CD14-positive monocyte (primary cell): Measurements from ENCODE around the gene FGD2. TPM values are rescaled to one million over a fixed set of nuclear protein-coding genes. Genes with fewer than 3 reads are reported as not detected.

Experiments used
- DNase-seq, 3 donors: peaks; one replicate each; pipeline ENCODE4 v3.0.0-alpha.2; 2011 to 2022
- H2AFZ ChIP-seq: 2 replicates; pipeline ENCODE4 v1.6.0; 2012; ENCODE audit warnings: mild to moderate bottlenecking, low read depth, low read length, inconsistent platforms; ENCODE audit not compliant: insufficient read depth, poor library complexity, severe bottlenecking
- H3K27ac ChIP-seq, 2 donors: 1 replicate in 1 of 2; 2 replicates in 1 of 2; pipeline ENCODE4 v1.5.1; 2012 to 2013; ENCODE audit warnings: low read length in 2 of 2, control low read depth in 1 of 2, inconsistent platforms in 1 of 2, low read depth in 1 of 2, mild to moderate bottlenecking in 1 of 2
- H3K27me3 ChIP-seq, 2 donors: one replicate each; pipeline versions ENCODE4 v1.6.0 to v1.6.1; 2011 to 2013; ENCODE audit warnings: low read length in 2 of 2; ENCODE audit not compliant: control insufficient read depth in 2 of 2, insufficient read depth in 2 of 2
- H3K36me3 ChIP-seq, 2 donors: replicated peaks in 1 of 2; 1 replicate in 1 of 2; 2 replicates in 1 of 2; pipeline versions ENCODE4 v1.5.1 to v1.6.1; 2012 to 2013; ENCODE audit warnings: low read length in 2 of 2, control low read depth in 1 of 2, inconsistent platforms in 1 of 2, mild to moderate bottlenecking in 1 of 2; ENCODE audit not compliant: insufficient read depth in 2 of 2, control insufficient read depth in 1 of 2
- H3K4me1 ChIP-seq, 2 donors: 1 replicate in 1 of 2; 2 replicates in 1 of 2; pipeline versions ENCODE4 v1.5.1 to v1.6.1; 2012 to 2013; ENCODE audit warnings: low read length in 2 of 2, control low read depth in 1 of 2, inconsistent platforms in 1 of 2, mild to moderate bottlenecking in 1 of 2, moderate library complexity in 1 of 2; ENCODE audit not compliant: insufficient read depth in 2 of 2, control insufficient read depth in 1 of 2
- H3K4me2 ChIP-seq: replicated peaks from 2 replicates; pipeline ENCODE3; 2012; ENCODE audit warnings: low read length, moderate library complexity, mild to moderate bottlenecking; ENCODE audit not compliant: poor library complexity, severe bottlenecking; ENCODE audit errors: extremely low read depth
- H3K4me3 ChIP-seq, 3 experiments: fragments of 200-600 bp in 1 of 3; sonication (generic) in 1 of 3; replicated peaks in 1 of 3; 1 replicate in 2 of 3; 2 replicates in 1 of 3; pipeline ENCODE4 v1.5.1; 2011 to 2013; ENCODE audit warnings: low read length in 3 of 3, mild to moderate bottlenecking in 3 of 3, control low read depth in 2 of 3, low read depth in 2 of 3, inconsistent platforms in 1 of 3, moderate library complexity in 1 of 3
- H3K79me2 ChIP-seq: 2 replicates; pipeline ENCODE4 v1.6.0; 2012; ENCODE audit warnings: mild to moderate bottlenecking, control low read depth, inconsistent platforms, low read length, moderate library complexity; ENCODE audit not compliant: insufficient read depth
- H3K9ac ChIP-seq: 2 replicates; pipeline ENCODE4 v1.6.0; 2017; ENCODE audit warnings: low read length, mild to moderate bottlenecking; ENCODE audit not compliant: insufficient read depth, poor library complexity, severe bottlenecking
- H3K9me3 ChIP-seq, 2 donors: replicated peaks in 1 of 2; 1 replicate in 1 of 2; 2 replicates in 1 of 2; pipeline versions ENCODE4 v1.5.1 to v1.6.1; 2012 to 2013; ENCODE audit warnings: low read length in 2 of 2, control low read depth in 1 of 2; ENCODE audit not compliant: control insufficient read depth in 1 of 2, insufficient read depth in 1 of 2
- H4K20me1 ChIP-seq: 2 replicates; pipeline ENCODE4 v1.6.0; 2012; ENCODE audit warnings: mild to moderate bottlenecking, low read length, control low read depth, moderate library complexity; ENCODE audit not compliant: insufficient read depth
- H3K27ac Mint-ChIP-seq, 7 donors: one replicate each; pipeline ENCODE4 v1.8.0; 2020; ENCODE audit warnings: mild to moderate bottlenecking in 7 of 7, mixed read lengths in 7 of 7, moderate library complexity in 6 of 7, inconsistent platforms in 2 of 7
- H3K27me3 Mint-ChIP-seq, 3 donors: one replicate each; pipeline ENCODE4 v1.8.0; 2021 to 2022; ENCODE audit warnings: low read depth in 3 of 3, mild to moderate bottlenecking in 3 of 3, mixed read lengths in 3 of 3, moderate library complexity in 3 of 3, inconsistent platforms in 1 of 3
- H3K36me3 Mint-ChIP-seq, 2 donors: one replicate each; pipeline ENCODE4 v1.8.0; 2020; ENCODE audit warnings: mixed read lengths in 2 of 2, inconsistent platforms in 1 of 2, mild to moderate bottlenecking in 1 of 2
- H3K4me1 Mint-ChIP-seq: one replicate; pipeline ENCODE4 v1.8.0; 2020; ENCODE audit warnings: mild to moderate bottlenecking, mixed read lengths
- H3K4me3 Mint-ChIP-seq, 2 donors: one replicate each; pipeline ENCODE4 v1.8.0; 2020; ENCODE audit warnings: mild to moderate bottlenecking in 2 of 2, mixed read lengths in 2 of 2, moderate library complexity in 1 of 2
- H3K9me3 Mint-ChIP-seq, 7 donors: one replicate each; pipeline ENCODE4 v1.8.0; 2020 to 2022; ENCODE audit warnings: mixed read lengths in 7 of 7, mild to moderate bottlenecking in 6 of 7, moderate library complexity in 6 of 7, inconsistent platforms in 2 of 7
- WGBS: methylation state at CpG from one replicate; pipeline ENCODE4 v1.1.5; 2013; ENCODE audit warnings: missing lambda C conversion rate; ENCODE audit not compliant: insufficient coverage; 5-methylcytosine and 5-hydroxymethylcytosine counted together
- intact Hi-C, 2 donors: fragments of 100-400 bp; cut with micrococcal nuclease; formaldehyde crosslinking; loops; one replicate each; pipeline versions ENCODE4 v1.15.0 to v1.15.1; 2023
- polyA plus RNA-seq, 3 donors: library from polyadenylated mRNA; depleted of rRNA in 1 of 3; unstranded in 2 of 3; stranded (reverse) in 1 of 3; fragments of 300-500 nt in 2 of 3; fragments of >200 nt in 1 of 3; fragmentation: Illumina TruSeq in 2 of 3; gene quantifications; 1 replicate in 2 of 3; 2 replicates in 1 of 3; pipeline ENCODE4 v1.2.3, GENCODE V29; 2012 to 2021
- TF ChIP-seq, protein P1 (sequence below): fragments of 200-600 bp; IDR thresholded peaks from one replicate; pipeline ENCODE4 v1.8.0; 2022; ENCODE audit warnings: antibody characterized with exemption, mild to moderate bottlenecking

The FGD2 gene
- polyA plus RNA-seq, 3 donors = 25.3 to 356 (median 50.0) TPM

DNA sequence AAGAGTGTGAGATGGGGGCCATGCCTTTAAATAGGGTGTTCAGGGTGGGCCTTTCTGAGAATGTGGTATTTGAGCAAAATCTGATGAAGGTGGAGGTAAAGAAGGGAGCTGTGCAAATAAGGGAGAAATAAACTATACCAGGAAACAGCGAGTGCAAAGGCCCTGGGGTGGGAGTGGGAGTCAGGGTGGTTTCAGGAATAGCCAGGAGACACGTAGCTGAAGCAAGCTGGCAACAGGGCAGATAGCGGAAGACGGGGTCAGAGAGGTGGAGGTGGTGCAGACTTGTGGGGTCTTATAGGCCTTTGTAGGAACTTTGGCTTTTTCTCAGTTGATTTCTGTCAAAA, 51.6 kb downstream of the FGD2 start:
- Histone ChIP-seq H2AFZ (no peak overlapping the region), H3K4me1 (peaks cover 18 to 49% of the 10 kb centered on the region in 2 donors), H3K4me2 (no peak overlapping the region), H3K79me2 (no peaks in the 10 kb centered on the region), H3K36me3 (no peaks in the 10 kb centered on the region), H3K4me3 (no peak overlapping the region), H3K9me3 (no peaks in the 10 kb centered on the region), H3K9ac (no peak overlapping the region), H4K20me1 (no peaks in the 10 kb centered on the region), H3K27me3 (no peaks in the 10 kb centered on the region), H3K27ac (no peak overlapping the region)
- Mint-ChIP-seq H3K36me3 (peaks cover 0 to 4% of the 10 kb centered on the region in 2 donors), H3K9me3 (no peaks in the 10 kb centered on the region), H3K4me1 (peaks cover 29% of the 10 kb centered on the region), H3K4me3 (no peak overlapping the region), H3K27ac (no peak overlapping the region), H3K27me3 (peaks cover 0 to 7% (median 6%) of the 10 kb centered on the region in 3 donors)
- TF ChIP-seq, protein P1, sequence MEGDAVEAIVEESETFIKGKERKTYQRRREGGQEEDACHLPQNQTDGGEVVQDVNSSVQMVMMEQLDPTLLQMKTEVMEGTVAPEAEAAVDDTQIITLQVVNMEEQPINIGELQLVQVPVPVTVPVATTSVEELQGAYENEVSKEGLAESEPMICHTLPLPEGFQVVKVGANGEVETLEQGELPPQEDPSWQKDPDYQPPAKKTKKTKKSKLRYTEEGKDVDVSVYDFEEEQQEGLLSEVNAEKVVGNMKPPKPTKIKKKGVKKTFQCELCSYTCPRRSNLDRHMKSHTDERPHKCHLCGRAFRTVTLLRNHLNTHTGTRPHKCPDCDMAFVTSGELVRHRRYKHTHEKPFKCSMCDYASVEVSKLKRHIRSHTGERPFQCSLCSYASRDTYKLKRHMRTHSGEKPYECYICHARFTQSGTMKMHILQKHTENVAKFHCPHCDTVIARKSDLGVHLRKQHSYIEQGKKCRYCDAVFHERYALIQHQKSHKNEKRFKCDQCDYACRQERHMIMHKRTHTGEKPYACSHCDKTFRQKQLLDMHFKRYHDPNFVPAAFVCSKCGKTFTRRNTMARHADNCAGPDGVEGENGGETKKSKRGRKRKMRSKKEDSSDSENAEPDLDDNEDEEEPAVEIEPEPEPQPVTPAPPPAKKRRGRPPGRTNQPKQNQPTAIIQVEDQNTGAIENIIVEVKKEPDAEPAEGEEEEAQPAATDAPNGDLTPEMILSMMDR = no peak
- no peak for DNase-seq
- WGBS = 100% methylated on average over 2 of the region's 4 CpGs
- intact Hi-C loops = loop anchor here (10.0 kb wide), 2 partner anchors 148 to 158 kb away; no protein-coding TSS in a partner anchor

- DNase-seq = no peak
- Histone ChIP-seq H2AFZ (no peak overlapping the region), H3K4me1 (peaks cover 16 to 45% of the 10 kb centered on the region in 2 donors), H3K4me3 (no peak overlapping the region), H3K4me2 (no peak overlapping the region), H3K36me3 (no peaks in the 10 kb centered on the region), H4K20me1 (no peaks in the 10 kb centered on the region), H3K9ac (no peak overlapping the region), H3K79me2 (no peaks in the 10 kb centered on the region), H3K9me3 (no peaks in the 10 kb centered on the region), H3K27ac (no peak overlapping the region), H3K27me3 (no peaks in the 10 kb centered on the region)
- TF ChIP-seq, protein P1 = no peak
- intact Hi-C loops = loop anchor here (10.0 kb wide), 2 partner anchors 147 to 157 kb away; no protein-coding TSS in a partner anchor
- Mint-ChIP-seq H3K4me3 (no peak overlapping the region), H3K36me3 (peaks cover 0 to 4% of the 10 kb centered on the region in 2 donors), H3K4me1 (peaks cover 30% of the 10 kb centered on the region), H3K27ac (no peak overlapping the region), H3K9me3 (no peaks in the 10 kb centered on the region), H3K27me3 (peaks cover 0 to 7% (median 6%) of the 10 kb centered on the region in 3 donors)
- 97% methylated on average over 7 of the region's 7 CpGs for WGBS
These were observed 52.2 kb downstream of the FGD2 start for GRCh38 chr6:37057678-37058077.
